Sigmoid colon (tissue), 4 donors: ENCODE data around the gene DSE.

Experiments used
- POLR2AphosphoS5 ChIP-seq, 4 donors: sonication (generic); formaldehyde crosslinking; IDR thresholded peaks; one replicate each; pipeline ENCODE4 v1.6.1; 2017; ENCODE audit warnings: antibody characterized with exemption in 4 of 4
- TF ChIP-seq, protein P1 (sequence below), 4 experiments: fragments of 450-650 bp in 3 of 4; fragments of 200-600 bp in 1 of 4; IDR thresholded peaks; one replicate each; pipeline ENCODE4 v1.5.1; 2016 to 2019; ENCODE audit warnings: antibody characterized with exemption in 4 of 4, mild to moderate bottlenecking in 3 of 4, moderate library complexity in 2 of 4

DNA sequence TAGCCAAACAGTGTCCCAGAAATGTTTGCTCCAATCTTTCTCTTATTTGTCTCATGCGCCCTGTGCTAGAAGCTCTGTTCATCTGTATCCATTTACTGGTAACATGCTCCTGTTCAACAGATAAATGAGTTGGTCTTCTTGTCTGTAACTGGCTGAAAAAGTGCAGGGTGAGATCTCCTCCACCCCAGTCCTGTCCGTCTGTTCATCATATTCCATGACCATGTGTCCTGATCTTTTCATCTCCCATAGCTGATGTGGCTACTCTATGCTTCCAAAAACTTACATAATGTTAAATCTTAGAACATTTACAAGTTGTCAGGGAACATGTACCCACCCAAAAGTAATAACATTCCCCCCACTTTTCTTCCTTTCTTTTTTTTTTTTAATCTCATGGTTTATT is 31.8 kb upstream of the DSE start:
- no peak for TF ChIP-seq POLR2AphosphoS5 (IDR thresholded peaks at IDR 0.05)
- TF ChIP-seq, protein P1, sequence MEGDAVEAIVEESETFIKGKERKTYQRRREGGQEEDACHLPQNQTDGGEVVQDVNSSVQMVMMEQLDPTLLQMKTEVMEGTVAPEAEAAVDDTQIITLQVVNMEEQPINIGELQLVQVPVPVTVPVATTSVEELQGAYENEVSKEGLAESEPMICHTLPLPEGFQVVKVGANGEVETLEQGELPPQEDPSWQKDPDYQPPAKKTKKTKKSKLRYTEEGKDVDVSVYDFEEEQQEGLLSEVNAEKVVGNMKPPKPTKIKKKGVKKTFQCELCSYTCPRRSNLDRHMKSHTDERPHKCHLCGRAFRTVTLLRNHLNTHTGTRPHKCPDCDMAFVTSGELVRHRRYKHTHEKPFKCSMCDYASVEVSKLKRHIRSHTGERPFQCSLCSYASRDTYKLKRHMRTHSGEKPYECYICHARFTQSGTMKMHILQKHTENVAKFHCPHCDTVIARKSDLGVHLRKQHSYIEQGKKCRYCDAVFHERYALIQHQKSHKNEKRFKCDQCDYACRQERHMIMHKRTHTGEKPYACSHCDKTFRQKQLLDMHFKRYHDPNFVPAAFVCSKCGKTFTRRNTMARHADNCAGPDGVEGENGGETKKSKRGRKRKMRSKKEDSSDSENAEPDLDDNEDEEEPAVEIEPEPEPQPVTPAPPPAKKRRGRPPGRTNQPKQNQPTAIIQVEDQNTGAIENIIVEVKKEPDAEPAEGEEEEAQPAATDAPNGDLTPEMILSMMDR (IDR thresholded peaks at IDR 0.05) = no peak
